HL-60/S4 (cell line): ENCODE results near the gene PROM2.

Source experiments
- in situ Hi-C: fragments of 300-500 bp; cut with MboI; formaldehyde crosslinking; loops from 2 replicates; pipeline ENCODE4 v1.14.3; 2022; ENCODE audit warnings: low sequenced_read_pairs

PROM2 gene

DNA sequence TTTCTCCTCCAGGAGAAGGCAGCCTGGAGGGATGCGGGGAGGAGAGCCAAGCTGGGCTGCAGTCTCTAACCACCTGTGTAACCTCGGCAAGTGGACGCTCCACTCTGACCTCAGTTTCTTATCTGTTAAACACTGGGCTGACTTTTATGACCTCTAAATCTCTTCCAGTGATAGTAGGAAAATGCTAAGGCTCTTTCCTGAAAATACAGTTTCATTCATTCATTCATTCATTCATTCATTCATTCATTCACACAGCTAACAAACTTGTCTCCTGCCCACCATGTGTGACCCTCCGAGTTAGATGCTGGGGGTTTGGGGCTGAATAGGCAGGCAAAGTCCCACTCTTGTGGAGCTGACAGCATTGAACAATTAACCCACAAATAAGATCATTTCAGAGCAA lies 9.3 kb downstream of the PROM2 start:
- in situ Hi-C loops, result no loop called here

DNA sequence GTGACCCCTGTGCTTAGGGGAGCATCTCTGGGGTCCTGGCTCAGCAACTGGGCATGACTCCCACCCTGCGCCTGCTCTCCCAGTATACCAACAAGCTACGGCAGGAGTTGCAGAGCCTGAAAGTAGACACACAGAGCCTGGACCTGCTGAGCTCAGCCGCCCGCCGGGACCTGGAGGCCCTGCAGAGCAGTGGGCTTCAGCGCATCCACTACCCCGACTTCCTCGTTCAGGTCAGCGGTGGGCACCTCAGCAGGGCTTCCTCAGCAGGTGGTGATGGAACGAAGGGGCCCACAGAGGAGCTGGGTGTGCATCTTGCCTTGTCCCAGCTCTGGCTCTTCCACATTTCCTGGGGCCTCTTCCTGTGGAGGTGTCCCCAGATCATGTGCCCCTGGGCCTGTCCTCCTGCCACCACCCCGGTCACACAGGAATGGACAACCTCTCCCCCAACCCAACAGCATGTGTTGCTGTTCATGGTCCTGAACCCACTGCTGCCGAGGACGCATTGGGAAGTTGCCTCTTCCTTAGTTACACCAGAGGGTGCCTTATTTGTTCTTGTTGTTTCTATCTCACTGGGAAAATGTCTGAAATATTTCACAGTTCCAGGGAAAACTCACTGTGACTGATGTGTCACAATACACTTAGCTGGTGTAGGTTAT lies 10.8 kb downstream of the PROM2 start:
- in situ Hi-C loops, result no loop called here

GRCh38 chr2:95285542-95285932 lies 11.3 kb downstream of the PROM2 start:
- in situ Hi-C loops, result no loop called here

- in situ Hi-C loops, result no loop called here
Measured at GRCh38 chr2:95287336-95287735, 13.1 kb downstream of the PROM2 start.

DNA sequence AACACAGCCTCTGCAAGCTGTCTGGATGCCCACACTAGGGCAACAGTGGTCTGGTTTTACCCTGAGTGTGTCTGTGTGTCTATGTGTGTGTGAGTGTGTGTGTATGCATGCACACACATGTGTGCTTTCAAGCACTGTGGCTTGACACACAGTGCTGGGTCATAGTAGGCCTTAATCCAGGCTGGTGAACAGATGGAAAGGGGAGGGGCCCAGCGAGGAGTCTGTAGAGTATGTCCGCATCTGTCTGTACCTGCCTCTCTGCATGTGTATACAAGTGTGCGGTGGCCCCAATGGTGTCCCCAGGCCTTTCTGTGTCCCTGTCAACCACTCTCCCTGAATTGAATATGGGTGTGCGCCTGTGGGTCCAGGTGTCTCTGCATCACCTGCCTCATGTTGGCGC lies 13.6 kb downstream of the PROM2 start:
- in situ Hi-C loops, result no loop called here

DNA sequence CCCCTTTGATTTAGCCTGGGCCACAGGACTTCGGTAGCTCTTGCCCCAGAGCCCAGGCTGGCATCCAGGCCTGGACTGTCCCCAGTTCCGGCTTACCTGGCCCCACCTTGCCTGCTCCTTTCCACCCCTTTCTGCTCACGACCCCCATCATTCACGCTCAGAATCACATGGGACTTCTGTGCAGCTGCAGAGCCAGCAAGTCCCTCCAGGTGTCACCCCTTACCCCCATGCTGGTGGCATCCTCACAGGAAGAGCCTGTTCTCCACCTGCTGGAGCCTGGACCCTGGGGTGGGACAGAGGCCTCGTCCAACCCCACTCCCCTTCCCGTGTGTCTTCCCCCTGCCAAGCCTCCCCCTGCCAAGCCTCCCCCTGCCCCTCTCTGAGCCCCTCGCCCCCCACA lies 15.0 kb downstream of the PROM2 start:
- in situ Hi-C loops, result no loop called here

DNA sequence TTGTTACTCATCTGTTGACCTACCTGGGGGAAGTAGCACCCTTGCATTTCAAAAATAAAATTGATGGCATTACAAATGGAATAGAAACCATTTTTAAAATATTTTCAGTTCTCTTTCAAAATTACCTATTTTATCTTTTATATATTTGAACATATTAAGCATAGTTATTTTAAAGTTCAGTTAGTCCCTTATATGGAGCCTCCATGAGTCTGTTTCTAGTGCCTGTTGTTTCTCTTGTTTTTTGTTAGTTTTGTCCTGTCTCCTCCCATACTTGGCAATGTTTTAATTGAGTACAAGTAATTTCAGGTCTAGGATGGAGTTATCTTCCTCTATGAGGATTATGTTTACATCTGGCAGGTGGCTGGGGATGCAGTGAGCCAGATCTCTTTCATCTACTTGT lies 17.0 kb downstream of the PROM2 start:
- in situ Hi-C loops, result no loop called here

- in situ Hi-C loops, result no loop called here
Measured at GRCh38 chr2:95292623-95293260, 18.5 kb downstream of the PROM2 start.

- in situ Hi-C loops, result no loop called here
Measured at GRCh38 chr2:95294579-95295250, 20.5 kb downstream of the PROM2 start.

DNA sequence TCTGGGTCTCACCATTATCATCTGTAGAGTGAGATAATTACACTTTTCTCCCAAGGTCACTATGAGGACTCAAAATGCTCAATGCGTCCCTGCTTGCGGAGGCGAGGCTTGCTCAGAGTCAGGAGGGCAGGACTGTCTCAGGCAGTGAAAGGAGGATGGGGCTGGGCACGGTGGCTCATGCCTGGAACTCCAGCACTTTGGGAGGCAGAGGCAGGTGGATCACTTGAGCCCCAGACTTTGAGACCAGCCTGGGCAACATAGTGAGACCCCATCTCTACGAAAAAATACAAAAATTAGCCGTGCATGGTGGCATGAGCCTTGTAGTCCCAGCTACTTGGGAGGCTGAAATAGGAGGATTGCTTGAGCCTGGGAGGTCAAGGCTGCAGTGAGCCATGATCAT lies 21.1 kb downstream of the PROM2 start:
- in situ Hi-C loops, result no loop called here

GRCh38 chr2:95296011-95296410 lies 21.8 kb downstream of the PROM2 start:
- in situ Hi-C loops, result no loop called here

GRCh38 chr2:95296880-95297487 lies 22.7 kb downstream of the PROM2 start, which contains the start of gene KCNIP3:
TSS of gene KCNIP3 (plus strand) at chr2:95297347. CDS start at chr2:95297439, 92 bp downstream.
- in situ Hi-C loops, result no loop called here

- in situ Hi-C loops, result no loop called here
Measured at GRCh38 chr2:95297639-95298395, 23.6 kb downstream of the PROM2 start.

DNA sequence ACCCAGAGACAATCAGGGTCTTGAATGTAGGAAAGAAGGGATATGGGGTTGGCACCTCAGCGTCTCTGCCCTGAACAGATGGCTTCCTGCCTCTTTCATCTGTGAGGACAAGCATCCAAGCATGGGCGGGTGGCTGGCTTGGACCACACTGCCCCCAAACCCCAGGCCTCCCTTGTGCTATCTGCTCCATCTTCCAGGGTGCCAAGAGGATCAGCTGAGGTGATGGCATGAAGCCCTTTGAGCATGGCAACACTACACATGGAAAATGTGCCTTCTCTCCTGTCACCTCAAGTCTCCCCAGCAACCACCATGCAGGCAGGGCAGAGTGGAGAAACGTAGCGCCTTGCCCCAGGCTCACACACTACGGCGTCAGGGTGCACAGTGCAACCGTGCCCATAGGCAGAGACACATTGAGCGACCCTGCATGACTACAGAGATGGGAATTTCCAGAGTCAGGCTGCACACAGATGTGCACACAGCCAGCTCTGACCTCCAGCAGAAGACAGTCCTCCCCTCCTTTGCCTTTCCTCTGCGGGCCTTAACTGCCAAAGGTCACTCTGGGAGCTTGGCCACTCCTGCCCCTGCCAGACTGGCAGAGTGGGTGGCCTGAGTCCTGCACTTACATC lies 24.4 kb downstream of the PROM2 start:
- in situ Hi-C loops, result no loop called here

- in situ Hi-C loops, result no loop called here
Measured at GRCh38 chr2:95299961-95300360, 25.7 kb downstream of the PROM2 start.

- in situ Hi-C loops, result no loop called here
Measured at GRCh38 chr2:95300450-95300849, 26.2 kb downstream of the PROM2 start.

- in situ Hi-C loops, result no loop called here
Measured at GRCh38 chr2:95301186-95301585, 26.9 kb downstream of the PROM2 start.

- in situ Hi-C loops, result no loop called here
Measured at GRCh38 chr2:95301876-95302641, 27.8 kb downstream of the PROM2 start.

GRCh38 chr2:95303191-95303919 lies 29.1 kb downstream of the PROM2 start:
- in situ Hi-C loops, result no loop called here
